ENCODE data around the gene NRCAM. TPM values are rescaled to one million over a fixed set of nuclear protein-coding genes. Genes with fewer than 3 reads are reported as not detected.
"Not testable (repeated sequence)": the region's sequence is repeated elsewhere in the genome, so short reads cannot be mapped to it uniquely, and the experiment has no call there.

NRCAM gene
- 11.8 TPM for polyA plus RNA-seq
- long read RNA-seq, donor 1 = 0 reads
- long read RNA-seq, donor 2 = 0 reads
- long read RNA-seq, donor 3 = 0 reads
- long read RNA-seq, donor 4 = 0 reads
- long read RNA-seq, donor 5 = 0 reads
- long read RNA-seq, donor 6 = 0 reads
- long read RNA-seq, donor 7 = 0 reads
- long read RNA-seq, donor 8 = 0 reads
- long read RNA-seq, donor 9 = 0 reads
- long read RNA-seq, donor 10 = 0 reads
- long read RNA-seq, donor 11 = 0 reads

GRCh38 chr7:108455998-108456677 is at the start of gene NRCAM:
Gene NRCAM (minus strand): TSS chr7:108456436. CDS start chr7:108240064, 216,372 bp downstream.
- Histone ChIP-seq H3K4me3 (ENCODE audit: low read length) (peak within 1 kb of the TSS; percentile 70), H3K27me3 (ENCODE audit: control insufficient read depth, insufficient read depth, low read length) (peaks cover 29% of the 10 kb centered on the region), H3K4me1 (ENCODE audit: control insufficient read depth, insufficient read depth, low read length) (no peaks in the 10 kb centered on the region), H3K27ac (ENCODE audit: low read length) (peak within 1 kb of the TSS; percentile 47), H3K9me3 (ENCODE audit: control insufficient read depth, low read depth, low read length) (peaks cover 4% of the 10 kb centered on the region), H3K36me3 (ENCODE audit: control insufficient read depth, insufficient read depth, low read length) (no peaks in the 10 kb centered on the region)
- no CpG with 5 or more reads among the region's 81 CpGs for WGBS (ENCODE audit: insufficient coverage, low lambda C conversion rate)
- peak; percentile 66 to 80 for DNase-seq

GRCh38 chr7:108504576-108504975 is 48.3 kb upstream of the NRCAM start:
- H3K9me3 ChIP-seq (ENCODE audit: control insufficient read depth, low read depth, low read length); H3K4me3 ChIP-seq (ENCODE audit: low read length); H3K27ac ChIP-seq (ENCODE audit: low read length); H3K27me3 ChIP-seq (ENCODE audit: control insufficient read depth, insufficient read depth, low read length); H3K4me1 ChIP-seq (ENCODE audit: control insufficient read depth, insufficient read depth, low read length); DNase-seq: not testable (repeated sequence)
- WGBS (ENCODE audit: insufficient coverage, low lambda C conversion rate) = no CpG with 5 or more reads among the region's 3 CpGs
- H3K36me3 ChIP-seq (ENCODE audit: control insufficient read depth, insufficient read depth, low read length) = peaks cover 29% of the 10 kb centered on the region

GRCh38 chr7:108503112-108504026 is 47.1 kb upstream of the NRCAM start:
- no peak for DNase-seq
- H3K27ac ChIP-seq (ENCODE audit: low read length) = no peak overlapping the region
- 100% methylated on average over 3 of the region's 5 CpGs for WGBS (ENCODE audit: insufficient coverage, low lambda C conversion rate)

DNA sequence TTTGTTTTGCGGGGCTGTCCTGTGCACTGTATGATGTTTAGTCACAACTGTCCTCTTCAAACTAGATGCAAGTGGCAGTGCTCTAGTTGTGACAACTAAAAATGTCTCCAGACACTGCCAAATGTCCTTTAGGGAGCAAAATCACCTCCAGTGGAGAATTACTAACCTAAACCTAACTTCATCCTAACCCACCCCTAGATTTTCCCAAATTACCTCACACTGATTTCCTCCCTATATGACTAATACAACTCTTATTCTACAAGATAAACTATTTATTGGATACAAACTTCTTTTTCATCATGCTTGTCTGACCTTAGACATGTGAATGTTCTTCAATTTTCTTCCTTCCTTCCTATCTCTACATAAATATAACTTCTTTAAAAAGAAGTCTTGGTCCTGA is 43.3 kb upstream of the NRCAM start:
- DNase-seq = no peak
- Histone ChIP-seq H3K27me3 (ENCODE audit: control insufficient read depth, insufficient read depth, low read length) (no peaks in the 10 kb centered on the region), H3K36me3 (ENCODE audit: control insufficient read depth, insufficient read depth, low read length) (peaks cover 34% of the 10 kb centered on the region), H3K4me3 (ENCODE audit: low read length) (no peak overlapping the region), H3K27ac (ENCODE audit: low read length) (no peak overlapping the region), H3K4me1 (ENCODE audit: control insufficient read depth, insufficient read depth, low read length) (no peaks in the 10 kb centered on the region), H3K9me3 (ENCODE audit: control insufficient read depth, low read depth, low read length) (no peaks in the 10 kb centered on the region)
- no CpG with 5 or more reads among the region's 1 CpG for WGBS (ENCODE audit: insufficient coverage, low lambda C conversion rate)

More at GRCh38 chr7:108503112-108504026, 47.1 kb upstream of the NRCAM start:
- H3K27me3 ChIP-seq (ENCODE audit: control insufficient read depth, insufficient read depth, low read length) = no peaks in the 10 kb centered on the region
- no peaks in the 10 kb centered on the region for H3K9me3 ChIP-seq (ENCODE audit: control insufficient read depth, low read depth, low read length)
- H3K36me3 ChIP-seq (ENCODE audit: control insufficient read depth, insufficient read depth, low read length) = peaks cover 31% of the 10 kb centered on the region
- no peaks in the 10 kb centered on the region for H3K4me1 ChIP-seq (ENCODE audit: control insufficient read depth, insufficient read depth, low read length)
- H3K4me3 ChIP-seq (ENCODE audit: low read length) = no peak overlapping the region

- Histone ChIP-seq H3K4me1 (ENCODE audit: control insufficient read depth, insufficient read depth, low read length) (no peaks in the 10 kb centered on the region), H3K27ac (ENCODE audit: low read length) (no peak overlapping the region), H3K9me3 (ENCODE audit: control insufficient read depth, low read depth, low read length) (no peaks in the 10 kb centered on the region), H3K36me3 (ENCODE audit: control insufficient read depth, insufficient read depth, low read length) (peaks cover 35% of the 10 kb centered on the region), H3K27me3 (ENCODE audit: control insufficient read depth, insufficient read depth, low read length) (no peaks in the 10 kb centered on the region), H3K4me3 (ENCODE audit: low read length) (no peak overlapping the region)
- DNase-seq = no peak
- WGBS (ENCODE audit: insufficient coverage, low lambda C conversion rate) = 90% methylated on average over 2 of the region's 6 CpGs
Observed at GRCh38 chr7:108498481-108498880, 42.2 kb upstream of the NRCAM start.

GRCh38 chr7:108497082-108497725 is 41.0 kb upstream of the NRCAM start:
- 93% methylated on average over 3 of the region's 3 CpGs for WGBS (ENCODE audit: insufficient coverage, low lambda C conversion rate)
- no peaks in the 10 kb centered on the region for H3K9me3 ChIP-seq (ENCODE audit: control insufficient read depth, low read depth, low read length)
- peaks cover 34% of the 10 kb centered on the region for H3K36me3 ChIP-seq (ENCODE audit: control insufficient read depth, insufficient read depth, low read length)
- no peak overlapping the region for H3K27ac ChIP-seq (ENCODE audit: low read length)
- H3K4me3 ChIP-seq (ENCODE audit: low read length) = no peak overlapping the region
- peak; percentile 11 to 25 for DNase-seq
- no peaks in the 10 kb centered on the region for H3K4me1 ChIP-seq (ENCODE audit: control insufficient read depth, insufficient read depth, low read length)
- H3K27me3 ChIP-seq (ENCODE audit: control insufficient read depth, insufficient read depth, low read length) = no peaks in the 10 kb centered on the region

DNA sequence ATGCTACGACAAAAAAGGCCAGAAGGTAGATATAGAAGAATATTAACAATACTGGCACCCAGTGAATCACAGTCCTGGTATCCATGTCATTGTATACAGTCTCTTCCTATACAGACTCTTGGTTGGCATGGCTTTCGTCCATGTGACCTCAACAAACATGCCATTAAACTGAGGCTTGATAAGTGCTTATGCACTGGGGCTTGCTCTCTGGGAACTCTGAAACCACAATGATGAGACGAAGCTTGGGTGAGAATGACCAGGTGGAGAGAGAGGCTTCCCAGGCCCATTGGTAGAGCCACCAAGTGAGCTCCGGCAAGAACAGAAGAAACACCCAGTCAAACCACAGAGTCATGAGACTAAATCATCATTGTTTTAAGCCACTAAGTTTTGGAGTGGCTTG is 36.5 kb upstream of the NRCAM start:
- H3K27ac ChIP-seq (ENCODE audit: low read length) = no peak overlapping the region
- WGBS (ENCODE audit: insufficient coverage, low lambda C conversion rate) = 100% methylated on average over 1 of the region's 4 CpGs
- peaks cover 20% of the 10 kb centered on the region for H3K36me3 ChIP-seq (ENCODE audit: control insufficient read depth, insufficient read depth, low read length)
- no peaks in the 10 kb centered on the region for H3K4me1 ChIP-seq (ENCODE audit: control insufficient read depth, insufficient read depth, low read length)
- H3K4me3 ChIP-seq (ENCODE audit: low read length) = no peak overlapping the region
- no peaks in the 10 kb centered on the region for H3K27me3 ChIP-seq (ENCODE audit: control insufficient read depth, insufficient read depth, low read length)
- no peak for DNase-seq
- H3K9me3 ChIP-seq (ENCODE audit: control insufficient read depth, low read depth, low read length) = no peaks in the 10 kb centered on the region

DNA sequence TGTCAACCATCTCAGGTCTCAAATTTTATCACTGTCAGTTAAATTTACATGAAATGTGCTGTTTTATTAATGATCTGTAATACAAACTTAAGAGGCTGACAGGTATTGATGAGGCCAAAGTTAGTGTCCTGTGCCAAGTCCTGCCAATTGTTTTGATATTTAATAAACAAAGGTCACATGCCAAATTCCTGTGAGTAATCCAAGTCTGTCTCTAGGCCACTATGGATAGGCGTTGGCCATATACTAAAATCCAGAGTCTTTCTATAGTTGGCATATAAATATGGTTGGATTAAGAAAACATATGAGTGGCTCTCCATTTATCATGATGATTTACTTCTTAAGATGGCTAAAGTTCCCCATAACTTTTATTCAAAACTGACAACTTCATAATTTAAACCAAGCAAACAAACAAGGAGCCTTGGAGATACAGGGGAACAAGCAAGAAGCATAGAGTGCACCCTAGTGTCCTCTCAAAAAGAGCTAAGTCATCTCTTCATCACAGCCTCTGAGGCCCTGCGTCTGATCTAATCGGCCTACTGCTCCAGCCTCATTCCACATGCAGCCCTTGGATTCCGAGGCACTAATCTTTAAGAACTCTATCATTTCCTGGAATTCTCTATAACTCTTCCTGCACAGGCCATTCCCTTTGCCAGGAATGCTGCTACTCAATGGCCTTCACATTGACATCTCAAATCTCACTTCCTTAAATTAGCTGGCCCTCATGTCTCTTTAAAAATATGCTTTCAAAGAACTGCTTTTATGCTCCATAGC is 32.7 kb upstream of the NRCAM start:
- no CpG with 5 or more reads among the region's 4 CpGs for WGBS (ENCODE audit: insufficient coverage, low lambda C conversion rate)
- H3K36me3 ChIP-seq (ENCODE audit: control insufficient read depth, insufficient read depth, low read length) = peaks cover 12% of the 10 kb centered on the region

GRCh38 chr7:108487646-108488045 is 31.4 kb upstream of the NRCAM start:
- H3K4me3 ChIP-seq (ENCODE audit: low read length) = no peak overlapping the region
- no peak for DNase-seq
- H3K27ac ChIP-seq (ENCODE audit: low read length) = no peak overlapping the region
- H3K27me3 ChIP-seq (ENCODE audit: control insufficient read depth, insufficient read depth, low read length) = no peaks in the 10 kb centered on the region
- H3K36me3 ChIP-seq (ENCODE audit: control insufficient read depth, insufficient read depth, low read length) = peaks cover 10% of the 10 kb centered on the region
- H3K9me3 ChIP-seq (ENCODE audit: control insufficient read depth, low read depth, low read length) = no peaks in the 10 kb centered on the region
- H3K4me1 ChIP-seq (ENCODE audit: control insufficient read depth, insufficient read depth, low read length) = no peaks in the 10 kb centered on the region

More for the DNA sequence above, 32.7 kb upstream of the NRCAM start:
- no peak for DNase-seq
- Histone ChIP-seq H3K4me3 (ENCODE audit: low read length) (no peak overlapping the region), H3K4me1 (ENCODE audit: control insufficient read depth, insufficient read depth, low read length) (no peaks in the 10 kb centered on the region), H3K9me3 (ENCODE audit: control insufficient read depth, low read depth, low read length) (no peaks in the 10 kb centered on the region), H3K27ac (ENCODE audit: low read length) (no peak overlapping the region), H3K27me3 (ENCODE audit: control insufficient read depth, insufficient read depth, low read length) (no peaks in the 10 kb centered on the region)

All from large intestine (tissue), 12 donors.